Common myeloid progenitor, CD34-positive (primary cell): ENCODE measurements around the gene ABHD3.
"Not testable (repeated sequence)": the region's sequence is repeated elsewhere in the genome, so short reads cannot be mapped to it uniquely, and the experiment has no call there.

ENCODE experiments used
- CTCF ChIA-PET: fragments of 350-600 bp; sonication (Branson Sonifier 250); formaldehyde crosslinking; loops from one replicate; lab custom pipeline; 2021; ENCODE audit warnings: antibody characterized with exemption; lab: Charles Lee
- POLR2A ChIA-PET: fragments of 350-600 bp; sonication (Branson Sonifier 250); formaldehyde crosslinking; loops from one replicate; lab custom pipeline; 2021; ENCODE audit warnings: antibody characterized with exemption; lab: Charles Lee
- DNase-seq, 3 donors: peaks; one replicate each; pipeline versions ENCODE4 v3.0.0 to v3.0.0-alpha.2; 2013
- H3K27ac ChIP-seq, 2 experiments: 1 replicate in 1 of 2; 2 replicates in 1 of 2; pipeline ENCODE4 v1.7.0; 2013; ENCODE audit warnings: inconsistent platforms in 2 of 2, low read length in 2 of 2, mild to moderate bottlenecking in 2 of 2, low read depth in 1 of 2, moderate library complexity in 1 of 2; ENCODE audit not compliant: severe bottlenecking in 2 of 2, insufficient read depth in 1 of 2, poor library complexity in 1 of 2
- H3K27me3 ChIP-seq, 5 experiments: replicated peaks in 2 of 5; 1 replicate in 3 of 5; 2 replicates in 2 of 5; pipeline versions ENCODE4 v1.6.1 to v1.7.0; 2013; ENCODE audit warnings: low read length in 4 of 5, mild to moderate bottlenecking in 2 of 5, moderate library complexity in 2 of 5, inconsistent platforms in 1 of 5; ENCODE audit not compliant: insufficient read depth in 5 of 5, control insufficient read depth in 4 of 5
- H3K36me3 ChIP-seq, 4 experiments: 1 replicate in 2 of 4; 2 replicates in 2 of 4; pipeline versions ENCODE4 v1.6.1 to v1.7.0; 2013; ENCODE audit warnings: low read length in 3 of 4, control low read depth in 1 of 4, mild to moderate bottlenecking in 1 of 4; ENCODE audit not compliant: control insufficient read depth in 4 of 4, insufficient read depth in 4 of 4
- H3K4me1 ChIP-seq, 4 experiments: 1 replicate in 3 of 4; 2 replicates in 1 of 4; pipeline versions ENCODE4 v1.6.1 to v1.7.1; 2013; ENCODE audit warnings: low read length in 3 of 4, mild to moderate bottlenecking in 3 of 4, control low read depth in 1 of 4, inconsistent platforms in 1 of 4, moderate library complexity in 1 of 4; ENCODE audit not compliant: control insufficient read depth in 4 of 4, insufficient read depth in 4 of 4; ENCODE audit errors: control extremely low read depth in 1 of 4
- H3K4me3 ChIP-seq, 7 experiments: 1 replicate in 4 of 7; 2 replicates in 3 of 7; pipeline versions ENCODE4 v1.5.1 to v1.7.0; 2013; ENCODE audit warnings: mild to moderate bottlenecking in 7 of 7, low read length in 6 of 7, moderate library complexity in 6 of 7, inconsistent platforms in 2 of 7, low read depth in 2 of 7, control low read depth in 1 of 7; ENCODE audit not compliant: insufficient read depth in 4 of 7, control insufficient read depth in 1 of 7; ENCODE audit errors: extremely low read depth in 1 of 7
- H3K9me3 ChIP-seq, 5 experiments: 1 replicate in 4 of 5; 2 replicates in 1 of 5; pipeline versions ENCODE4 v1.6.1 to v1.7.1; 2013; ENCODE audit warnings: low read length in 4 of 5, mild to moderate bottlenecking in 2 of 5, inconsistent platforms in 1 of 5, low read depth in 1 of 5, moderate library complexity in 1 of 5; ENCODE audit not compliant: control insufficient read depth in 4 of 5, insufficient read depth in 2 of 5; ENCODE audit errors: control extremely low read depth in 1 of 5
- WGBS: methylation state at CpG from one replicate; pipeline ENCODE4 v1.1.5; 2013; ENCODE audit not compliant: insufficient coverage; 5-methylcytosine and 5-hydroxymethylcytosine counted together

The ABHD3 gene

DNA sequence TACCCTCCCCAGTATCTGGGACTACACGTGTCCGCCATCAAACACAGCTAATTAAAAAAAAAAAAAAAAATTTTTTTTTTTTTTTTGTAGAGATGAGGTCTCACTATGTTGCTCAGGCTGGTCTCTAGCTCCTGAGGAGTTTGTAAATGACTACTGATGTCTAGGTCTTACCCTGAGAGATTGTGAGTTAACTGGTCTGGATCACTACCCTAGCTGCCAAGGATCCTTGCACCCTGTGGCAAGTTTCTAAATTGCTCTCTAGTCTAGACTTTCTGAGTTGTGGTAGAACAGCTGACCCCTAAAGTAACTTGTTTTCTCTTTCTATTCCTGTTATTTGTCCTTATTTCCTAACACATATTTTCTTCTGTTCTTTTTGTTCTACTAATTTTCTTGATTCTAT lies 44.5 kb downstream of the ABHD3 start:
- WGBS: no CpG with 5 or more reads among the region's 2 CpGs
- CTCF ChIA-PET: interaction anchor here (1.4 kb wide), 1 partner anchor 18 kb away, joined by 3 read pairs; no protein-coding TSS in a partner anchor

DNA sequence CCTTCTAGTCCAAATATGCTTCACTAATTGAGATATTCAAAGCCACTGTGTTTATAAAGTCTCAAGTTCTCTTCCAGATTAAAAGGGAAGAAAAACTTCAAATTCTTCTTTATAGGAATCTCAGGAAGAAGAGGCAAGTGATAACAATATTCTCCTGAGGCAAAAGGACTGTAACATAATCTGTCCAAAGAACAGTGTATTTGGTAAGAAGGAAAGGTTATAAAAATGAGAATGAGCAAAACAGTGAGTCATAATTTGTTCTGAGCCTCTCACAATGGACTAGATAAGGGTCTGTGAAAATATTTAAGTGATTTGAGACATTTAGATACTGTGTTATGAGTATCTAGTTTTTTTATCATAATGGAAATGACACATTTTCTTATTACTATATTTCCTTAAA lies 48.2 kb downstream of the ABHD3 start:
- CTCF ChIA-PET: no interaction called here

More for the DNA sequence above, 44.5 kb downstream of the ABHD3 start:
- no peaks in the 10 kb centered on the region for H3K9me3 ChIP-seq
- POLR2A ChIA-PET: interaction anchor here (0.6 kb wide), 1 partner anchor 112 kb away, joined by 3 read pairs; no protein-coding TSS in a partner anchor
- H3K27me3 ChIP-seq: no peaks in the 10 kb centered on the region
- no peaks in the 10 kb centered on the region for H3K4me1 ChIP-seq
- H3K27ac ChIP-seq: no peak overlapping the region
- H3K4me3 ChIP-seq: no peak overlapping the region
- no peak for DNase-seq
- peaks cover 2 to 23% (median 13%) of the 10 kb centered on the region in 4 experiments for H3K36me3 ChIP-seq

DNA sequence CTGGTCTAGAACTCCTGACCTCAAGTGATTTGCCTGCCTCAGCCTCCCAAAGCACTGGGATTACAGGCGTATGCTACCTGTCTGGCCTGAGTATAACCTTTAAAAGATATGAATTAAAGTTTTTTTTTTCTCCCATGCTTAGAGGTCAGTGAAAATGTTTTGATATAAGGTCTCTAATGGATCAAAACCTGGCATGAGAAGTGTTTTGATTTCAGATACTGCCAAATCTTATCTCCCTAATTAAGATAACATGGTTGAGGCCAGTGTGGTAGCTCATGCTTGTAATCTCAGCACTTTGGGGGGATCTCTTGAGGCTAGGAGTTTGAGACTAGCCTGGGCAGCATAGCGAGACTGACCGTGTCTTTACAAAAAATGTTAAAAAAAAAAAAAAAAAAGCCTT lies 51.2 kb downstream of the ABHD3 start:
- ChIA-PET POLR2A (no interaction called here), CTCF (interaction anchor here (1.3 kb wide), 1 partner anchor 12 kb away, joined by 3 read pairs; no protein-coding TSS in a partner anchor)

More for the DNA sequence above, 48.2 kb downstream of the ABHD3 start:
- Histone ChIP-seq H3K4me3 (no peak overlapping the region), H3K36me3 (peaks cover 1 to 15% (median 9%) of the 10 kb centered on the region in 4 experiments), H3K4me1 (no peaks in the 10 kb centered on the region), H3K9me3 (no peaks in the 10 kb centered on the region), H3K27ac (no peak overlapping the region), H3K27me3 (no peaks in the 10 kb centered on the region)
- no peak for DNase-seq
- POLR2A ChIA-PET: no interaction called here

DNA sequence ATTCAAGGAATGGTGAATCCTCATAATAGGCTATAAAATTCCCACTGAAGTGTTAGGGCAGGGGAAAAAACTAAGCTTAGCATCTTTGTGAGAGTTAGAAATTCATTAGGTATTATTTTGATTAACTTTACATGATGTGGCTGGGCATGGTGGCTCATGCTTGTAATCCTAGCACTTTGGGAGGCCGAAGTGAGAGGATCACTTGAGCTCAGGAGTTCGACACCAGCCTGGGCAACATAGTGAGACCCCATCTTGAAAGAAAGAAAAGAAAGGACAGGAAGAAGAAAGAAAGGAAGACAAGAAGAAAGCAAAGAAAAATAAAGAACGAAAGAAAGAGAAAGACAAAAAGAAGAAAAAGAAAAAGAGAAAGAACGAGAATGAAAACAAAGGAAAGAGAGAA lies 52.5 kb downstream of the ABHD3 start:
- ChIA-PET CTCF (interaction anchor here (1.1 to 1.5 kb wide), 3 partner anchors 9 to 28 kb away, joined by 3 read pairs; no protein-coding TSS in a partner anchor), POLR2A (no interaction called here)
- H3K9me3 ChIP-seq: no peaks in the 10 kb centered on the region
- peaks cover 2 to 16% (median 13%) of the 10 kb centered on the region in 4 experiments for H3K36me3 ChIP-seq
- no peaks in the 10 kb centered on the region for H3K27me3 ChIP-seq
- 98% methylated on average over 4 of the region's 4 CpGs for WGBS
- no peak overlapping the region for H3K4me3 ChIP-seq
- H3K27ac ChIP-seq: no peak overlapping the region
- H3K4me1 ChIP-seq: no peaks in the 10 kb centered on the region
- DNase-seq: no peak

More for the DNA sequence above, 51.2 kb downstream of the ABHD3 start:
- no peak overlapping the region for H3K27ac ChIP-seq
- no peaks in the 10 kb centered on the region for H3K4me1 ChIP-seq
- 100% methylated on average over 1 of the region's 3 CpGs for WGBS
- no peaks in the 10 kb centered on the region for H3K9me3 ChIP-seq
- DNase-seq: no peak
- peaks cover 2 to 18% (median 14%) of the 10 kb centered on the region in 4 experiments for H3K36me3 ChIP-seq
- H3K27me3 ChIP-seq: no peaks in the 10 kb centered on the region
- no peak overlapping the region for H3K4me3 ChIP-seq

DNA sequence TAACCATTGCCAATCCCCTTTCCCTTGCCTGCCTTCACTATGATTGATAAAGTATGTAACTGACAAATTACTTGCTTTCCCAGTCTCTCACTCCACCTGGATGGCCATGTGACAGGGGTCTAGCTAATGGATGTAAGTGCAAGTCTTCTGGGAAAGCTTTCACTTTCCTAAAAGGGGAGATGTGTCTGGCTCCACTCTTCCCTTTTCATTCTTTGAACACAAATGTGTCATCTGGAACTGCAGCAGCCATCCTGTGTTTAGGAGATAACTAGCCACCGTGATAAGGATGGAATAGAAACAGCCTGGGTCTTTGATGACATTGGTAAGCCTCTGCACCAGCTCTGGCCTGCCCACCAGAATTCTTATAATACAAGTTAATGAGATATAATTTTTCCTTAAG lies 54.3 kb downstream of the ABHD3 start:
- POLR2A ChIA-PET: no interaction called here
- H3K27ac ChIP-seq: no peak overlapping the region
- no peaks in the 10 kb centered on the region for H3K9me3 ChIP-seq
- H3K27me3 ChIP-seq: no peaks in the 10 kb centered on the region
- H3K4me3 ChIP-seq: no peak overlapping the region
- H3K36me3 ChIP-seq: peaks cover 2 to 12% (median 9%) of the 10 kb centered on the region in 4 experiments
- no CpG with 5 or more reads among the region's 1 CpG for WGBS
- no peaks in the 10 kb centered on the region for H3K4me1 ChIP-seq
- CTCF ChIA-PET: interaction anchor here (0.8 kb wide), 1 partner anchor 10 kb away, joined by 3 read pairs; no protein-coding TSS in a partner anchor
- DNase-seq: no peak

DNA sequence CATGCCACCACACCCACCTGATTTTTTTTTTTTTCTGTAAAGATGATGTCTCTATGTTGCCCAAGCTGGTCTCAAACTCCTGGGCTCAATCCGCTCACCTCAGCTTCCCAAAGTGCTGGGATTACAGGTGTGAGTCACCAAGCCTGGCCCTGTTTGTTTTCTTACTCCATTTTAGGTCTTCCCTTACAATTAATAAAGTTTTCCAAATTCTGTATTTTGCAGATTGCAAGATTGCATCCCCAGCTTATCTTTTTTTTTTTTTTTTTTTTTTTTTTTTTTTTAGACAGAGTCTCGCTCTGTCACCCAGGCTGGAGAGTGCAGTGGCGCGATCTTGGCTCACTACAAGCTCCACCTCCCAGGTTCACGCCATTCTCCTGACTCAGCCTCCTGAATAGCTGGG lies 64.2 kb downstream of the ABHD3 start:
- POLR2A ChIA-PET: interaction anchor here (0.7 kb wide), 2 partner anchors 58 to 101 kb away, joined by 3 read pairs; no protein-coding TSS in a partner anchor
- H3K4me1 ChIP-seq, H3K27ac ChIP-seq, H3K9me3 ChIP-seq, H3K27me3 ChIP-seq, DNase-seq, H3K36me3 ChIP-seq, H3K4me3 ChIP-seq: not testable (repeated sequence)
- CTCF ChIA-PET: interaction anchor here (0.7 to 1.0 kb wide), 2 partner anchors 8 to 10 kb away, joined by 3 read pairs; no protein-coding TSS in a partner anchor
- WGBS: 100% methylated on average over 3 of the region's 5 CpGs

DNA sequence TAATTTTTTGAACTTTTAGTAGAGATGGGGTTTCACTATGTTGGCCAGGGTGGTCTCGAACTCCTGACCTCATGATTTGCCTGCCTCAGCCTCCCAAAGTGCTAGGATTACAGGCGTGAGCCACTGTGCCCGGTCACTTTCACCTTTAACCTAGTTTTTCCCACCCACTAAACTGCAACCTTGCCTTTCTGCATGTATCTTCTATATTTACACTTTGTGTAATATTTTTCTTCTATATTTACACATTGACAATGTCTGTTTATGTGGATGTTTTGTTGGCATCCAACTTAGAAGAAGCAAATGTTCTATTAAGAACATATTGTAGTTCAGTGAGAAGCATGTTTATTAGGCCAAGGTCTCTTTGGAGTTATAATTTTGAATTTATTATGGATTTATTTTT lies 65.8 kb downstream of the ABHD3 start:
- Histone ChIP-seq H3K4me3 (no peak overlapping the region), H3K27ac (no peak overlapping the region), H3K36me3 (peaks cover 0 to 14% (median 7%) of the 10 kb centered on the region in 4 experiments), H3K9me3 (no peaks in the 10 kb centered on the region), H3K4me1 (no peaks in the 10 kb centered on the region), H3K27me3 (no peaks in the 10 kb centered on the region)
- DNase-seq: no peak
- ChIA-PET POLR2A (no interaction called here), CTCF (no interaction called here)
- 94% methylated on average over 3 of the region's 3 CpGs for WGBS
